ACC112 (cell line): ENCODE measurements around the gene MLLT3.

ENCODE experiments used
- H2AFZ ChIP-seq: fragments of 200-600 bp; sonication (generic); one replicate; pipeline ENCODE4 v1.6.0; 2017; ENCODE audit warnings: antibody characterized with exemption, low read length; ENCODE audit not compliant: unreplicated experiment
- H3K27ac ChIP-seq: fragments of 200-600 bp; sonication (generic); 2 replicates; pipeline ENCODE4 v1.5.1; 2014; ENCODE audit warnings: low read depth, mild to moderate bottlenecking, antibody characterized with exemption, low read length, moderate library complexity
- H3K27me3 ChIP-seq: fragments of 200-600 bp; sonication (generic); 2 replicates; pipeline ENCODE4 v1.6.1; 2014; ENCODE audit warnings: mild to moderate bottlenecking, antibody characterized with exemption, low read length, moderate library complexity, mixed read lengths; ENCODE audit not compliant: insufficient read depth
- H3K36me3 ChIP-seq: fragments of 200-600 bp; sonication (generic); 2 replicates; pipeline ENCODE4 v1.6.1; 2016; ENCODE audit warnings: mild to moderate bottlenecking, antibody characterized with exemption, low read length, moderate library complexity, mixed read lengths; ENCODE audit not compliant: insufficient read depth
- H3K4me1 ChIP-seq: fragments of 200-600 bp; sonication (generic); one replicate; pipeline ENCODE4 v1.6.1; 2016; ENCODE audit warnings: low read length, mixed read lengths; ENCODE audit not compliant: insufficient read depth, unreplicated experiment, control insufficient read depth
- H3K4me3 ChIP-seq: fragments of 200-600 bp; sonication (generic); 2 replicates; pipeline ENCODE4 v1.5.1; 2014; ENCODE audit warnings: mild to moderate bottlenecking, low read depth, low read length
- H3K79me2 ChIP-seq: fragments of 200-600 bp; sonication (generic); one replicate; pipeline ENCODE4 v1.6.0; 2016; ENCODE audit warnings: low read length; ENCODE audit not compliant: control insufficient read depth, unreplicated experiment, insufficient read depth

MLLT3 gene

DNA sequence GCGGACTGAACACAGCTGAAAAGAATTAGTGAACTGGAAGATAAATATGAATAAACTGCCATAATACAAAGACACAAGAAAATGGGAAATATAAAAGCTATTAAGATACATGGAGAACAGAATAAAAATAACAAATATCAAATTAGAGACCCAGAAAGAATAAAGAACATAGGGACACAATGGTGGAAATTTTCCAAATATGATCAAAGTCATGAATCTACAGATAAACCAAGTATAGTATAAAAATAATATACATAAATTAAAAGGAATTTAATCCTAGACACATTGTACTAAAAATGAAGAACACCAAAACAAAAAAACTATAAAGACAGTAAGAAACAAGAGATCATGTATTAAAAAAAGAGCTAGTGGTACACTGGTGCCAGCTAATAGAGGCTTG is 194.9 kb downstream of the MLLT3 start:
- Histone ChIP-seq H3K4me1 (no peaks in the 10 kb centered on the region), H3K4me3 (no peak overlapping the region), H3K79me2 (no peaks in the 10 kb centered on the region), H3K27ac (no peak overlapping the region), H3K27me3 (no peaks in the 10 kb centered on the region), H3K36me3 (no peaks in the 10 kb centered on the region), H2AFZ (no peak overlapping the region)

- no peaks in the 10 kb centered on the region for H3K79me2 ChIP-seq
- no peaks in the 10 kb centered on the region for H3K27me3 ChIP-seq
- H2AFZ ChIP-seq: no peak overlapping the region
- H3K36me3 ChIP-seq: no peaks in the 10 kb centered on the region
- H3K4me1 ChIP-seq: no peaks in the 10 kb centered on the region
- no peak overlapping the region for H3K27ac ChIP-seq
- H3K4me3 ChIP-seq: no peak overlapping the region
Measured at GRCh38 chr9:20426019-20426418, 196.3 kb downstream of the MLLT3 start.

DNA sequence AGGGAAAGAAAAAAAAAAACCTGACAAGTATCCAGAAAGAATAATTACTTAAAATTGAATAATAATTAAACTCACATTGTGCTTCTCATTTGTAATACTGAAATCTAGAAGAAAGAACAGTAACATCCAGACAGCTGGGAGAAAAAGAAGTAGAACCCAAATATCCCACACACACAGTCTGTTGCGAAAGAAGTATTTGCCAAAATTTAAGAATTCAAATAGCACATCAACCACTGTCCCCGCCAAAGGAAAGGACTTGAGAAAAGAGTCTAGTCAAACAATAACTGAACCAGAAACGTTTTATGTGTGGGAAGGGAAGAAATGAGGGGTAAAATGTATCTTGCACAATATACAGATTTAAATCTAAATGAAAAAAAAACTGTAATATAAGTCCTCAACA is 202.8 kb downstream of the MLLT3 start:
- Histone ChIP-seq H3K36me3 (no peaks in the 10 kb centered on the region), H3K79me2 (no peaks in the 10 kb centered on the region), H3K27me3 (no peaks in the 10 kb centered on the region), H2AFZ (no peak overlapping the region), H3K27ac (no peak overlapping the region), H3K4me1 (no peaks in the 10 kb centered on the region), H3K4me3 (no peak overlapping the region)

DNA sequence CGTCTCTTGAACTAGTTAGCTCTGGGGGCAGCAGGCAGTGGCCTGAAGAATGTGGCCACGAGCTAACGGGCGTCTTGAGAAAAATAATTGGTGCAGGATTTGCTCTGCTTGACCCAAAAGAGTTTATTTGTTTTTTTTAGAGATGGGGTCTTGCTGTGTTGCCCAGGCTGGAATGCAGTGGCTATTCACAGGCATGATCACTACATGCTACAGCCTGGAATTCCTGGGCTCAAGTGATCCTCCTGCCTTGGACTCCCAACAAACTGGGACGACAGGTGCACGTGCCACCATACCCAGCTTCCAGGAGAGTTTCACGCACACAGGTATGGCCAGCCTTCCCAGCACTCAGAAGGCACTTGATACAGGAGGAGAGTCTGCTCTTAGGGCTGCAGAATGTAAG is 203.8 kb downstream of the MLLT3 start:
- Histone ChIP-seq H3K4me1 (no peaks in the 10 kb centered on the region), H2AFZ (no peak overlapping the region), H3K36me3 (no peaks in the 10 kb centered on the region), H3K27me3 (no peaks in the 10 kb centered on the region), H3K79me2 (no peaks in the 10 kb centered on the region), H3K4me3 (no peak overlapping the region), H3K27ac (no peak overlapping the region)

DNA sequence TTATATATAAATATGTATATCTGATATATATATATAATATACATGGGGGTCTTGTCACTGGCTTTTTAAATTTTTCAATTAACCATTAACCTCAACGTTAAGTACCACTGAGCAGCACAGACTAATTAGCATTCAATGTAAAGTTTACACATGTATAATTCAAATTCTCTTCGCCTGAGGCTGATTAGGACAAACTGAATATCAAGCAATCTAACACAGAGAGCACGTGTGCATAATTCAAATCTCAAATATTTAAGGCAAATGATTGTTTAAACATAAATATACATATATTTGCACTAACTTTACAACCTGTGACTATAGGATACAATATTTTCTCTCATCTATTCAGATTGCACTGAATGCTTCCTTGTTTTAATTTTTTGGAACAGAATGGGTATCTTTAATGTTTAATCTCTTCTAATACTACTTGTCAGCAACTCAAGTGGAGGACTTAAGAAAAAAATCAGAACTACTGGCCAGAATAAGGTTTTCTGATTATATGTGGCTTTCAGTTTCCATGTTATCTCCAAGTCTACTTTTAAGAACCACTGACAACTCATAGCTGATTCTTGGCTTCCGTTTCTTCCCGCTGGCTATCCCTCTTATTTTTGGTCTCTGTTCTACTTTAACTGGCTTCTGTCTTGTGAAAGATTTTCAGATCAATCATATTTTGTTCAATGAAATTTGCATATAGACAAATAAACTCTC is 204.8 kb downstream of the MLLT3 start:
- Histone ChIP-seq H3K4me3 (no peak overlapping the region), H3K27me3 (no peaks in the 10 kb centered on the region), H3K79me2 (no peaks in the 10 kb centered on the region), H3K36me3 (no peaks in the 10 kb centered on the region), H2AFZ (no peak overlapping the region), H3K4me1 (no peaks in the 10 kb centered on the region), H3K27ac (no peak overlapping the region)

GRCh38 chr9:20414150-20414549 is 208.1 kb downstream of the MLLT3 start:
- H3K79me2 ChIP-seq: no peaks in the 10 kb centered on the region
- H3K4me1 ChIP-seq: no peaks in the 10 kb centered on the region
- no peak overlapping the region for H3K27ac ChIP-seq
- no peak overlapping the region for H2AFZ ChIP-seq
- H3K36me3 ChIP-seq: no peaks in the 10 kb centered on the region
- no peaks in the 10 kb centered on the region for H3K27me3 ChIP-seq
- H3K4me3 ChIP-seq: no peak overlapping the region

DNA sequence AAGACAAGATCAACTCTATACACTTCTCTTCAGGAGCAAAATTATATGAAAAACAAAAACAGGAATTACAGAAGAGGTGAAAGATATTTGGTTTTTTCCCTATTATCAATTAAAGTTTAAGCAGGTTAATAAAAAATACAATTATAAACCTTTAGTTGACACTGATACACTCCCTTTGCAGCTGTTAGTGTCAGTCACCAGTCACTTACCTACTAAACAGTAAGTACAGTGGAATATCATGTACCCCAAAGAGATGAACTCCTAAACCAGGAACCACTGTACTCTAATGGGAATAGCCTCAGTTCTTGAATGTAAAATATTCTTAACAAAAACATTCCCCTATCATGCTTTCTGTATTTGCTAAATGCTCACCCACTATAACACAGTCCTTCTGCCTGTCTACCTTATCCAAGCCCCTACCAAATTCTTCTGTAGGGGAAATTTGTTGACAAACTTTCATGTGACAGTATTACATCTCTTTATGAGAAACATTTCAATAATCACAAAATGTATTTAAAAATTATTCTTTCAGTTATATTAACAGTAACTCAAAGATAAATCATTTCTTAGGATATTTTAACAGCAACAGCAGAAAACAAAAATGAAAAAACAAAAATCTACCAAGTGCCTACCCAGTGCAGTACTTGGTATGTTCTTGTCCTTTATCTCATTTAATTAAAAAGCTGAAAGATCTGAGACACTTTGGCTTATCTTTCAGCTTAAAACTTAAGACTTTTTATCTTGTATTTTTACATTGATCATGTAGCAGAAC is 212.8 kb downstream of the MLLT3 start:
- no peaks in the 10 kb centered on the region for H3K27me3 ChIP-seq
- no peak overlapping the region for H3K4me3 ChIP-seq
- H3K36me3 ChIP-seq: no peaks in the 10 kb centered on the region
- H3K4me1 ChIP-seq: no peaks in the 10 kb centered on the region
- no peaks in the 10 kb centered on the region for H3K79me2 ChIP-seq
- H3K27ac ChIP-seq: no peak overlapping the region
- H2AFZ ChIP-seq: no peak overlapping the region

DNA sequence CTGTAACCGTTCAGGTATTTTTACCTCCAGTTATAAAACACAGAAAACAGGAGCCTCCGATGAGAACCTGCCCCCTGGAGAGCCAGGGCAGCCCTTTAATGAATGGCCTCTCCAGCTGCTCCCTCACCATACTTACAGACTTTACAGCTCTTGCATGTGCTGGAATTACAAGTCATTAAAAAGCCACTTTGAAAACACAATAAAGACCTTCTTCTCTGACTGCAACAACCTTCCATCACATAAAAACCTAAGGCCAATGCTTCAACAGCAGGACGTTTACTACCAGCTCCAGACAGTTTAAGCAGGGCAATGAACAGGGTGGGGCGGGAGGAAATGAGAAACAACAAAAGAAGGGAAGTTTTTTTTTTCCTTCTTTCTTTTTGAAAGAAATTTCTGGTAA is 213.8 kb downstream of the MLLT3 start:
- H3K4me3 ChIP-seq: no peak overlapping the region
- H3K36me3 ChIP-seq: no peaks in the 10 kb centered on the region
- no peak overlapping the region for H2AFZ ChIP-seq
- no peaks in the 10 kb centered on the region for H3K27me3 ChIP-seq
- H3K79me2 ChIP-seq: no peaks in the 10 kb centered on the region
- no peak overlapping the region for H3K27ac ChIP-seq
- H3K4me1 ChIP-seq: no peaks in the 10 kb centered on the region

DNA sequence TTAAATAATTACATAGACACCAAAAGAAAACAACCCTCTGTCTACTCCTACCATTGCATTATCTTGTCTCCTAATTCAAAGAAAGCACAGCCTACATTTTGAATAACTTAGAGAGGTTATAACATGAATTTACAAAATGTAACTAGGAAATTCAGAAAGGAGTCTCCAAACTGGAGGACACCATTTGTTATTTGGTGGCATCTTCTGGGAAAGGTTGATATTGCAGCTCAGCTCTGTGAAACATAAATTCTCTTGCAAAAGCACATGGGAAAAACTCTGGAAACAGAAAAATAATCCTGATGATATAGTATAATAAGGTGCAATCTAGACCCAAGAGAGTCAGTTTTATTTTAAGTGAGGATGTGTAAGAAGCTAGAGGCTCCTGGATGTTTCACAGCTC is 215.3 kb downstream of the MLLT3 start:
- H3K36me3 ChIP-seq: no peaks in the 10 kb centered on the region
- no peaks in the 10 kb centered on the region for H3K79me2 ChIP-seq
- H3K27me3 ChIP-seq: no peaks in the 10 kb centered on the region
- no peak overlapping the region for H2AFZ ChIP-seq
- H3K27ac ChIP-seq: no peak overlapping the region
- H3K4me3 ChIP-seq: no peak overlapping the region
- no peaks in the 10 kb centered on the region for H3K4me1 ChIP-seq

- no peaks in the 10 kb centered on the region for H3K79me2 ChIP-seq
Measured at GRCh38 chr9:20406344-20406743, 216.0 kb downstream of the MLLT3 start.

GRCh38 chr9:20405616-20406015 is 216.7 kb downstream of the MLLT3 start:
- no peaks in the 10 kb centered on the region for H3K36me3 ChIP-seq
- H3K27ac ChIP-seq: no peak overlapping the region
- no peaks in the 10 kb centered on the region for H3K79me2 ChIP-seq
- no peak overlapping the region for H3K4me3 ChIP-seq
- no peaks in the 10 kb centered on the region for H3K27me3 ChIP-seq
- H2AFZ ChIP-seq: no peak overlapping the region
- no peaks in the 10 kb centered on the region for H3K4me1 ChIP-seq

More at GRCh38 chr9:20406344-20406743, 216.0 kb downstream of the MLLT3 start:
- no peaks in the 10 kb centered on the region for H3K36me3 ChIP-seq
- no peaks in the 10 kb centered on the region for H3K27me3 ChIP-seq
- no peaks in the 10 kb centered on the region for H3K4me1 ChIP-seq
- no peak overlapping the region for H3K4me3 ChIP-seq
- H2AFZ ChIP-seq: no peak overlapping the region
- no peak overlapping the region for H3K27ac ChIP-seq
